ENCODE measurements around the gene KRT222.

KRT222 gene

DNA sequence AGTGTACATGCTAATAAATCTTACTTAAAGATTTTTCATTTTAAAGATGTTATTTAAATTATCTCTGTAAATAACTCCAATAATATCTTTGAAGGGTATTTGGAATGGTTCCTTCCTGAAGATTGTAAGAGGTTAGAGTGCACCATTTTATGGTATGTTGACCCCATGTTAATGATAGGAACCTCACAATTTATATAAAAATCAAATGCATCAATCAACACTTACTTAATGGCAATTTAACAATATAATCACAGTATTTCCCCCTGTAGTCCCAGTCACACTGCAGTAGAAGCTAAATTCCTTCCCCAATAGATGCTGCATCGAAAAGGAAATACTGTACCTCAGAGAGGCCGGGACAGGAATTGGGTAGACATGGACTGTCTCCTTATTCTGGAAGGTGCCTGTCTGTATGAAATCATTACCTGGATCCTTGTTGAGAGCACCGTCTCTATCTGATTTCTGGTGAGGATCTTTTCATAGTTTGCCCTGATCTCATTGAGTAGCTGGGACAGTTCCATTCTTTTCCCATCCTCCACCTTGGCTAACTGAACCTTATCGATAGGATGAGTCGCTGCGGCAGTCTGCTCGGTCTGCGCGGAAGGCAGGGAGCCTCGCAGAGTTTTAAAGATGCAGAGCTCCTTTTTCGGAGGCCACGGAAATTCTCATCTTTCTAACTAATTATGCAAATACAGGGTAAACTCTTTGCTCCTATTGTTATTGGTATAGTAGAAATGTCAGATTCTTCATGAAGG is at the start of gene KRT222:
Gene KRT222, minus strand, starts transcription at position 596 of the 752 bp plus-strand sequence. Its CDS starts 78 bp downstream, at position 518.
- peaks cover 50% of the 10 kb centered on the region for H3K27me3 ChIP-seq (ENCODE audit: insufficient read depth, low read length)
- no peaks in the 10 kb centered on the region for H3K36me3 ChIP-seq (ENCODE audit: insufficient read depth, low read length)
- H3K4me1 ChIP-seq (ENCODE audit: insufficient read depth, low read length) = peaks cover 4% of the 10 kb centered on the region
- peak within 1 kb of the TSS; percentile 16 for H3K4me3 ChIP-seq (ENCODE audit: low read length)
- H3K9me3 ChIP-seq (ENCODE audit: low read length) = no peaks in the 10 kb centered on the region
- H2AFZ ChIP-seq (ENCODE audit: low read depth, low read length) = no peak within 1 kb of the TSS

- no peaks in the 10 kb centered on the region for H3K4me1 ChIP-seq (ENCODE audit: insufficient read depth, low read length)
- no peaks in the 10 kb centered on the region for H3K9me3 ChIP-seq (ENCODE audit: low read length)
- peaks cover 7% of the 10 kb centered on the region for H3K27me3 ChIP-seq (ENCODE audit: insufficient read depth, low read length)
- H3K4me3 ChIP-seq (ENCODE audit: low read length) = no peak overlapping the region
- H3K36me3 ChIP-seq (ENCODE audit: insufficient read depth, low read length) = no peaks in the 10 kb centered on the region
- no peak overlapping the region for H2AFZ ChIP-seq (ENCODE audit: low read depth, low read length)
Measured at GRCh38 chr17:40714473-40714872, 49.5 kb upstream of the KRT222 start.

GRCh38 chr17:40707745-40708144 is 42.8 kb upstream of the KRT222 start:
- no peaks in the 10 kb centered on the region for H3K4me1 ChIP-seq (ENCODE audit: insufficient read depth, low read length)
- H3K9me3 ChIP-seq (ENCODE audit: low read length) = no peaks in the 10 kb centered on the region
- peaks cover 4% of the 10 kb centered on the region for H3K27me3 ChIP-seq (ENCODE audit: insufficient read depth, low read length)
- H2AFZ ChIP-seq (ENCODE audit: low read depth, low read length) = no peak overlapping the region
- no peaks in the 10 kb centered on the region for H3K36me3 ChIP-seq (ENCODE audit: insufficient read depth, low read length)
- no peak overlapping the region for H3K4me3 ChIP-seq (ENCODE audit: low read length)

DNA sequence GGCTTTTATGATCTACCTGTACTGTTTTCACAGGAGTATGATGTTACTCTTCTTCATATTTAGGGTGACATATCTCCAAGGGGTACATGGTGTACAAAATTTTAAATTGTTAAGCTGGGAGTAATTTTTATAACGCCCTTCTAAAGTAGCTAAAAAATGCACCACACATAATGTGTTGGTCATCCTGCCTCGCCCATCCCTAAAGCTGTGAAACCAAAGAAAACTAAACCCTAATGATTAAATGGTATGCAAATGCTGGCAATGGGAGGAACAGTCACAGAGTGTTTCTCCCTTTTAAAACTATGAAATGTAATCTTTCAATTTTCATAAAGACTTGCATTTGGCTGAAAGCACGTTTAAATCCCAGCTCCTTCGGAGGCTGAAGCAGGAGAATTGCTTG is 40.6 kb upstream of the KRT222 start:
- no peaks in the 10 kb centered on the region for H3K36me3 ChIP-seq (ENCODE audit: insufficient read depth, low read length)
- peaks cover 4% of the 10 kb centered on the region for H3K27me3 ChIP-seq (ENCODE audit: insufficient read depth, low read length)
- H3K4me1 ChIP-seq (ENCODE audit: insufficient read depth, low read length) = no peaks in the 10 kb centered on the region
- no peak overlapping the region for H3K4me3 ChIP-seq (ENCODE audit: low read length)
- H3K9me3 ChIP-seq (ENCODE audit: low read length) = no peaks in the 10 kb centered on the region
- no peak overlapping the region for H2AFZ ChIP-seq (ENCODE audit: low read depth, low read length)

DNA sequence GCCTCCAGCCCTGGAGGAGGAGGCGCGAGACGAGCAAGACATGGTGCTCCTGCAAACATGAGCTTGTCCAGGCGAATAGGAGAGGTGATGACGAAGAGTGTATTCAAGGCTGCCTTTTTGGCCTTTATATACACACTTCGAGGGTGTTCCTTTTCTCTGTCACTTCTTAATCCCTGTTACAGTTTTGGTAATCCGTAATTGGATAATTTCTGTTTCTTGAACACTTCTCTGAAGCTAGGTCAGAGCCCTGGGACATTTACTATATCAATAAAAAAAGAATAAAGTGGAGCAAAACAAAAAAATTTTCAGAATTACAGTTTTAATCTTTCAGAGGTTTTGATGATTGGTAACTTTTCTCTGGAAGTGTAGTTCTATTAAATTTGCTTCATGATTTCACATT is 38.7 kb upstream of the KRT222 start, which contains the start of gene KRT24:
Gene KRT24, minus strand, starts transcription at position 101 of the 400 bp plus-strand sequence. Its CDS starts 59 bp downstream, at position 42.
- no peaks in the 10 kb centered on the region for H3K36me3 ChIP-seq (ENCODE audit: insufficient read depth, low read length)
- no peaks in the 10 kb centered on the region for H3K9me3 ChIP-seq (ENCODE audit: low read length)
- no peaks in the 10 kb centered on the region for H3K4me1 ChIP-seq (ENCODE audit: insufficient read depth, low read length)
- H2AFZ ChIP-seq (ENCODE audit: low read depth, low read length) = no peak within 1 kb of the TSS
- H3K27me3 ChIP-seq (ENCODE audit: insufficient read depth, low read length) = peaks cover 8% of the 10 kb centered on the region
- no peak within 1 kb of the TSS for H3K4me3 ChIP-seq (ENCODE audit: low read length)

DNA sequence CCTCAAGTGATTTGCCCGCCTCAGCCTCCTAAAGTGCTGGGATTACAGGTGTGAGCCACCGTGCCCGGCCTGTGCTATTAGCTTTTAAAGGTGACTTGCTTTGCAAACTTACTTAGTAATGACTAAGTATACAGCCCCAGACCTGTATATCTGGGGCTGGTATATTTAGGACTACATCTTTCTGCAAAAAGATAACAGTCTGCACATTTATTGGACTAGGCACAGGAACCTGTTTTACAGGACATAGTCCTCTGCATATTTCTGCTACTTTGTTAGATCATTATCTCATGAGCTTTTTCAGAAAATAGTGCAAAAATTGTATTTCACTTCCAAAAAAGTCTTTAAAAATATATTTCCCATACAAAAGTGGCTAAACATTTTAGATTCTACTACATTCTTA is 37.3 kb upstream of the KRT222 start:
- no peak overlapping the region for H2AFZ ChIP-seq (ENCODE audit: low read depth, low read length)
- no peaks in the 10 kb centered on the region for H3K4me1 ChIP-seq (ENCODE audit: insufficient read depth, low read length)
- peaks cover 8% of the 10 kb centered on the region for H3K27me3 ChIP-seq (ENCODE audit: insufficient read depth, low read length)
- no peaks in the 10 kb centered on the region for H3K9me3 ChIP-seq (ENCODE audit: low read length)
- no peak overlapping the region for H3K4me3 ChIP-seq (ENCODE audit: low read length)
- H3K36me3 ChIP-seq (ENCODE audit: insufficient read depth, low read length) = no peaks in the 10 kb centered on the region

GRCh38 chr17:40699853-40700252 is 34.9 kb upstream of the KRT222 start:
- H3K9me3 ChIP-seq (ENCODE audit: low read length) = no peaks in the 10 kb centered on the region
- peaks cover 8% of the 10 kb centered on the region for H3K27me3 ChIP-seq (ENCODE audit: insufficient read depth, low read length)
- H3K4me1 ChIP-seq (ENCODE audit: insufficient read depth, low read length) = no peaks in the 10 kb centered on the region
- no peak overlapping the region for H3K4me3 ChIP-seq (ENCODE audit: low read length)
- no peaks in the 10 kb centered on the region for H3K36me3 ChIP-seq (ENCODE audit: insufficient read depth, low read length)
- H2AFZ ChIP-seq (ENCODE audit: low read depth, low read length) = no peak overlapping the region

DNA sequence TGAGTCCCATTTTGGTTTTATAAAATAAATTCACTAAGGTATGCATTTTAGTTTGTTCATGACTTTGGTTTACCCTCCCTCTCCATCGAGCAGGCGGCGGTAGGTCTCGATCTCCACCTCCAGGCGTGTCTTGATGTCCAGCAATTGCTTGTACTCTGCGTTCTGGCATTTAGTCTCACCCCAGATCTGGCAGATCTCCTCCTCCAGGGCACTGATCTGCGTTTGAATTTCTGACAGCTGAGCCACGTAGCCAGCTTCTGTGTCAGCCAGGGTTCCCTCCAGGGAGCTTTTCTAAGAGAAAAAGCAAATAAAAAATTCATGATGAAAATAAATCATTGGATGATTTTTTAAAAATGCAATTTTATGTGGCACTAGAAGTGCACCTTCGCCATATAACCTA is 34.4 kb upstream of the KRT222 start:
- H3K4me1 ChIP-seq (ENCODE audit: insufficient read depth, low read length) = no peaks in the 10 kb centered on the region
- H3K4me3 ChIP-seq (ENCODE audit: low read length) = no peak overlapping the region
- H2AFZ ChIP-seq (ENCODE audit: low read depth, low read length) = no peak overlapping the region
- H3K9me3 ChIP-seq (ENCODE audit: low read length) = no peaks in the 10 kb centered on the region
- H3K36me3 ChIP-seq (ENCODE audit: insufficient read depth, low read length) = no peaks in the 10 kb centered on the region
- H3K27me3 ChIP-seq (ENCODE audit: insufficient read depth, low read length) = peaks cover 8% of the 10 kb centered on the region

DNA sequence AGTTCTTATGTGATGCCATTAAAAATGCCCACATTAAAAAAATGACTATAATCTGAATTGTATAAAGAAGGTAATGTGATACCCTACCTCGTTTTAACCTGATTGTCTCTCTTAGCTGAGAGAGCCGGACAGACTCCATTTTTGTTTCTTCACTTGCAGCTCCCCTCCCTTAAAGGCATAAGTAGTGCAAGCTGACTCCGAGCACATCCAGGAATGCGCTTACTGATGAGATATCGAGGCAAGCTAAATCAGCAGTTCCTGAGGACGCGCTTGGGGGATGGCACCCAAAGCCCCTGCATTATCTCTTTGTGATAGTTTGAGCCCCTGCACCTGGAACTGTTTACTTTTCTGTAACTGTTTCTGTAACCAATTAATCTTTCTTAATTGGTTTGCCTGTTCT is 32.3 kb upstream of the KRT222 start:
- H3K9me3 ChIP-seq (ENCODE audit: low read length) = no peaks in the 10 kb centered on the region
- no peaks in the 10 kb centered on the region for H3K4me1 ChIP-seq (ENCODE audit: insufficient read depth, low read length)
- H2AFZ ChIP-seq (ENCODE audit: low read depth, low read length) = no peak overlapping the region
- no peaks in the 10 kb centered on the region for H3K36me3 ChIP-seq (ENCODE audit: insufficient read depth, low read length)
- peaks cover 6% of the 10 kb centered on the region for H3K27me3 ChIP-seq (ENCODE audit: insufficient read depth, low read length)
- H3K4me3 ChIP-seq (ENCODE audit: low read length) = no peak overlapping the region

DNA sequence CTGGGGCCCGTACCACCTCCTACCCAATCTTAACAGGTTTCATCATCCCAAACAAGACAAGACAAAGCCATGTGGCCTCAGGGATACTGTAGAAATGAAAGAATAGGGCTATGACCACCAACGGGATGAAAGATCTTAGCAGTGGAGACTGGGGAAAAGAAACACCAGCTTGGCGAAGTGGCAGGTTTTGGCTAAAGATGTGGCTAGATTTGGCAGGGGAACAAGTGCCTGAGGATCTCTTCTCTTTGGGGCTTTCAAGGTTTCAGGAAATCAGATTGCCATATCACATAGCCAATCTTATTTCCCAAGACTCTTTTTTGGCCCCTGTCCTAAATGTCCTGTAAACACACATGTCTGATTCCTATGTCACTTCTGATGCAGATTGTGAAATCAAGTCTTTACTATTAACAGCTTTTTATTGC is 31.7 kb upstream of the KRT222 start:
- Histone ChIP-seq H2AFZ (ENCODE audit: low read depth, low read length) (no peak overlapping the region), H3K27me3 (ENCODE audit: insufficient read depth, low read length) (peaks cover 6% of the 10 kb centered on the region), H3K9me3 (ENCODE audit: low read length) (no peaks in the 10 kb centered on the region), H3K36me3 (ENCODE audit: insufficient read depth, low read length) (no peaks in the 10 kb centered on the region), H3K4me1 (ENCODE audit: insufficient read depth, low read length) (no peaks in the 10 kb centered on the region), H3K4me3 (ENCODE audit: low read length) (no peak overlapping the region)

DNA sequence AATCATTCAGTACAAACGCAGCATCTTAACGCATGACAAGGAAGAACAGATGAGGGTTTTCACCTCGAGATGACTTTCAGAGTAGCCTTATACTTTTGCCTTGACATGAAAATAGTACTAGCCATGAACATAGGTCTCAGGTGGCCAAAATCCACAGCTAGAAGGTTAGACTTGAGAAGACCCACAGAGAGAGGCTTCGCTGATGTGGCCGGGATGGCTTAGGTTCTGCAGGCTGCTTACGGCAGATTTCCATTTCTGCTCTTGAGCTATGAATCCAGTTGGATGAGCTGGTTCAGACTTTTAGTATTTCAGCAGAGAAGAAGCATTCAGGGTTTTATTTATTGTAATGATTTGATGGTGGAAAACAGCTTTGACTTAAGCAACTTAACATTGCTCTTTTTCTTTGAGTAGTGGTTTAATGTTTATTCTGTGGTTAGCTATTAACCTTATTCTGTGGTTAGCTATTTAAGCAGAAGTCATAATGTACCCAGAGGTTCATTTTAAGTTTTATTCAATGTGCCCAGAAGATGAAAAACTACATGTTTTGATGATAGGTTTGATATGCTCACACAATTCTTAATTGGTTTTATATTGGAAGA is 31.0 kb upstream of the KRT222 start:
- H3K9me3 ChIP-seq (ENCODE audit: low read length) = no peaks in the 10 kb centered on the region
- peaks cover 6% of the 10 kb centered on the region for H3K27me3 ChIP-seq (ENCODE audit: insufficient read depth, low read length)
- H2AFZ ChIP-seq (ENCODE audit: low read depth, low read length) = no peak overlapping the region
- no peaks in the 10 kb centered on the region for H3K36me3 ChIP-seq (ENCODE audit: insufficient read depth, low read length)
- H3K4me3 ChIP-seq (ENCODE audit: low read length) = no peak overlapping the region
- H3K4me1 ChIP-seq (ENCODE audit: insufficient read depth, low read length) = no peaks in the 10 kb centered on the region

DNA sequence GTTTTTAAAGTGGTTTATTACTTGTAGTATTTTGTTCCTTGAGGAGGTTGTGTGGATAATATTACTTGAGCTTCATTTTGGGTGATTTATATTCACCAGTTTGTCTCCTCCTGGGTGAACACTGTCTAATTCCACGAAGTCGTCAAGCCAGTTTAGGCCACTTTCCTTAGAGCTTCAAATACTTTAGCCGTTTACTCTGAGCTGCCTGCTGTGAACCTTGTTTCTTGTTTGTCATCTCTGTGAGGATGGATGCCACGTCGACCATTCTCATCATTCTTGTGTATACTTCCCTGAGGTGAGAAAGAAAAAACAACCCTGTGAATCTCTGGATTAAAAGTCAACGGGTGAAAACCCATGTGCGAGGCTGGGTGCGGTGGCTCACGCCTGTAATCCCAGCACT is 29.6 kb upstream of the KRT222 start:
- H3K36me3 ChIP-seq (ENCODE audit: insufficient read depth, low read length) = no peaks in the 10 kb centered on the region
- no peaks in the 10 kb centered on the region for H3K9me3 ChIP-seq (ENCODE audit: low read length)
- no peak overlapping the region for H3K4me3 ChIP-seq (ENCODE audit: low read length)
- no peak overlapping the region for H2AFZ ChIP-seq (ENCODE audit: low read depth, low read length)
- no peaks in the 10 kb centered on the region for H3K4me1 ChIP-seq (ENCODE audit: insufficient read depth, low read length)
- peaks cover 2% of the 10 kb centered on the region for H3K27me3 ChIP-seq (ENCODE audit: insufficient read depth, low read length)

DNA sequence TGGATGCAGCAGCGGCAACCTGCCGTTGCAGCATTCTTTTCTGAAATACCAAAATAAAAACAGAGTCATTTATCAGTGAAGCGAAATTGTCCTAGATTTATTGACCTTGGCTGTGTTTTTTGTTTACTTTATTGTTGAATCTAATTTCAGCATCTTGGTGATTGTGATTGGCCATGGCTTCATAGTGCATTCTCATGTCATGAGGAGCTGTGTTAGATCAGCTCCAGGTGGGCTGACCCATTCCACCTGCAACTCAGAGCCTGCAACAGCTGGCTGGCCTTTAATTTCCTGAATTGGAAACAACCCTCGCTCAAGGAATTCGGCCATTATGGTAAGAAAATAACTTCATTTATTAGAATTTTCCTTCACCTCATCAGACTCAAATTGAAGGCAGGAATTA is 22.1 kb upstream of the KRT222 start:
- Histone ChIP-seq H3K4me3 (ENCODE audit: low read length) (no peak overlapping the region), H3K27me3 (ENCODE audit: insufficient read depth, low read length) (peaks cover 4% of the 10 kb centered on the region), H3K4me1 (ENCODE audit: insufficient read depth, low read length) (no peaks in the 10 kb centered on the region), H2AFZ (ENCODE audit: low read depth, low read length) (no peak overlapping the region), H3K9me3 (ENCODE audit: low read length) (no peaks in the 10 kb centered on the region), H3K36me3 (ENCODE audit: insufficient read depth, low read length) (no peaks in the 10 kb centered on the region)

Measured in neuron (in vitro differentiated cells).